DMS53 treated with DMSO at 0.1 percent for 48 hours (cell line): ENCODE results near the gene TMEM52.

Experiments
- DNase-seq: peaks from one replicate; lab custom pipeline; 2025; ENCODE audit not compliant: unreplicated experiment; lab: John Stamatoyannopoulos, UW

TMEM52 gene

DNA sequence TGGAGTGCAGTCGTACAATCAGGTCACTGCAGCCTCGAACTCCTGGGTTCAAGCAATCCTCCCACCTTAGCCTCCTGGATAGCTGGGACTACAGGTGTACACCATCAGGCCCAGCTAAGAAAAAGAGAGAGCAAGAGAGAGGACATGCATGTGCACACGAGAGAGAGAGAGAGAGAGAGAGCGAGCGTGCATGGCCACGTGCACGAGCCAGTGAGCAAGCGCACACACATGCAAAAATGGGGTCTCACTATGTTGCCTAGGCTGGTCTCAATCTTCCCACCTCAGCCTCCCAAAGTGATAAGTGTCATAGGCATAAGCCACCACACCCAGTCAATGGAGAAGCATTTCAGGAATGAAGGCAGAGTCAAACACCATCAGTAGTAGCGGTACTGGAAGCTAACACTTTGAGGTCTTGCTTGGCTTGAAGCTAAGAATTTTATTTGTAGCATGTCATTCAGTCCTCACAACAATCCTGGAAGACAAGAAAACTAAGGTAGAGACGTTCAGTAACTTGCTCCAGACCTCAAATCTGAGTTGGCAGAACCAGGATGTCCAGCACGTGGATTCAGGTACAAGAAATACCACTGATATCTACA lies 42.6 kb downstream of the TMEM52 start:
- DNase-seq: no peak

DNA sequence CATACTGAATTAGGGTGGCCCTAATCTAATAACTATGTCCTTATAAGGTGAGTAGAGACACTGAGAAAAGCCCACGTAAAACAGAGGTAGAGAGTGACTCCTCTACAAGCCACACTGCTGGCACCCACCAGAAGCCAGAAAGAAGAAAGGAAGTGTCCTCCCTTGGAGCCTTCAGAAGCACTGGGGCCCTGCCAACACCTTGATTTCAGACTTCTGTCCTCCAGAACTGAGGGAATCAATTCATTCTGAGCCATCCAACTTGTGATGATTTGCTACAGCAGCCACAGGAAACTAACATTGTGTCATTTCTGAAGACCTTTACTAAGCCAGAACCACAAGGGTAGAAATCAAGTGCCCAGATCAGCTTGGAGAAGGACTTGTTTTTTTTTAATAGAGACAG lies 43.1 kb downstream of the TMEM52 start:
- no peak for DNase-seq

DNA sequence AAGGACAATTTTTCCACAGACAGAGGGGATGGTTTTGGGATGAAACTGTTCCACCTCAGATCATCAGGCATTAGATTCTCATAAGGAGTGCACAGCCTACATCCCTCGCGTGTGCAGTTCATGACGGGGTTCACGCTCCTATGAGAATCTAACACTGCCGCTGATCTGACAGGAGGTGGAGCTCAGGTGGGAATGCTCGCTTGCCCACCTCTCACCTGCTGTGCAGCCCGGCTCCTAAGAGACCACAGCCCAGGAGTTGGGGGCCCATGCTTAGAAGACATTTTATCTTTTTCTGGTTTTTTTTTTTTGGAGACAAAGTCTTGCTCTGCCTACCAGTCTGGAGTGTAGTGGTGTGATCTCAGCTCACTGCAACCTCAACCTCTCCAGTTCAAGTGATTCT lies 44.2 kb downstream of the TMEM52 start:
- DNase-seq: no peak

DNA sequence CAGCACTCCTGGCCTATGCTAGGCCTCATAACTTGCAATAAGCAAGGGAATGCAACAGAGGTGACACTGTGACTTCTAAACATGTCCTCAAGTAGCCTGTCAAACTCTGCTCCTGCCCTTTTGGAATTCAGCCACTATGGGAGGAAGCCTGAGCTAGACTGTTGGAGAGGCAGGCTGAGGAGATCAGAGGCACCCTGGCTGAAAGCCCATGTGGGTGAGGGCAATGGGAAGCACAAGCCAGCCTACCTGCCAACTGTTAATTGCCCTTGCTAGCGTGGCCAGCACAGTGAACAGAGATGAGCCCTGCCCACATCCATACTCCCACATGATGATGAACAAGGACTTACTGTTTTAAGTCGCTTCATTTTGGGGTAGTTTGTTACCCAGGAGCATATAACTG lies 45.9 kb downstream of the TMEM52 start:
- DNase-seq: no peak

DNA sequence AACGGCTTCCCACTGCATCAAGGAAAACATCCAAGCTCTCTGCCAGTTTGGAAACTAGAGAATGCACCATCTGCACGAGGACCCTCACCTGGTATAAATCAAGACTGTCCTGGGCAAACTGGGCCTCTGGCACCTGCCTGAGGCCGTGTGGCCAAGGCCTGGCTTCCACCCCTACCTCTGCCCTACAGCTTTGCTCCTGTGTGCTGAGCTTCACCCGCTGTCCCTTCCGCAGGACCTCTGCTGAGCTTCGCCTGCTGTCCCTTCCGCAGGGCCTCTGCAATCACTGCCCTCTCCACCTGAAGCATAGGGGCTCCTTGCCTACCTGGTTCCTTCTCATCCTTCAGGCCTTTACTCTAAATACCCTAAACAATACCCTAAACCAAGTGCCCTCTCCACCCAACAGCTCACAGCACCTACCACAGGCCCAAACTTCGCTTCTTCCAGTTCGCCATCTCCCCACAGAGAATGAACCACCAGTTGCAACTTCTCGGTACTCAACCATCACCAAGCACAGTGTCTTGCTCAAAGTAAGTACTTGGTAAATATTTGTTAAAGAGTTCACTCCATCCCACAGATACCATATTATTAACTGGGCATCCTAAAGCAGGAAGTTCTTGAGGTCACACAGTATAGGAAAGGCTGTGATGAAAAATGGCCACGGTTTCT lies 46.6 kb downstream of the TMEM52 start:
- DNase-seq: no peak

DNA sequence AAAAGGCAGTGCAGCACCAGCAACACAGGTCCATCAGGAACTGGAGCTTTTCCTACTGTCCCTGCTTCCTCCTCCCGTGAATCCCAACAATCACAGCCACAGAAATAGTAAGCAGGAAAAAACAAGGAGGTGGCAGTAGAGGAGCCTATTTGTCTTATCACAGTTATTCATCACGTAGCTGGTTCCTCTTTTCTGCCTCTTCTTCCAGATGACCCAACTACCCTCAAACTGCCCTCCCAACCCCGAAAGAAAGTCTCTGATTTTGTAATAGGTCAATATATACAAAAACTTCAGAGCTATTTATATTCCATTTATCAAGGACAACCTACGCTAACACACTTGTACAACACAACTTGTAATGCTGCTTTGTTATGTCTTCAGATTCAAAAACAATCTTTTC lies 49.6 kb downstream of the TMEM52 start:
- DNase-seq: no peak
